SH-SY5Y (cell line): ENCODE data around the gene MGST3.

ENCODE experiments used
- GATA2 ChIP-seq: IDR thresholded peaks from 2 replicates; pipeline ENCODE4 v1.6.1; 2011; ENCODE audit warnings: mild to moderate bottlenecking, low read depth, low read length
- GATA3 ChIP-seq: IDR thresholded peaks from 2 replicates; pipeline ENCODE4 v1.6.1; 2011; ENCODE audit warnings: low read depth, mild to moderate bottlenecking, low read length, moderate library complexity

The MGST3 gene

DNA sequence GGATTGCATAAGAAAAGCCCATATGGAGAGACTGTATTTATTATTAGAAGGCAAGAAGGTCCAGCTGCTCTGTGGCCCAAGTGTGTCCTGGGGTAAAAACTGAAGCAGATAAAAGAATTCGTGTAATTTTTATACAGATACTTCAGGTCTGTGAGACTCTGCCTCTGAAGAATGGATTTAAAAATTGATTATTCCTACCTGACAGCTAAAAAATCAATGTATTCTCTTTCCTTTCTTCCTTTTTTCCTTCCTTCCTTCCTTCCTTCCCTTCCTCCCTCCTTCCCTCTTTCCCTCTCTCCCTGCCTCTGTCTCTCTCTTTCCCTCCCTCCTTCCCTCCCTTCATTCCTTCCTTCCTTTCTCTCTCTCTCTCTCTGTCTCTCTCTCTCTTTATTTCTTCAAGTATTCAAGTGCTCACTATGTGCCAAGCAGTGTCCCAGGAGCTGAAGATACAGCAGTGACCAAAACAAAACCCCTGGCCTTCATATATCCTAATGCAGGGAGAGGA lies 11.3 kb upstream of the MGST3 start:
- no peak for TF ChIP-seq GATA3
- TF ChIP-seq GATA2, result no peak

DNA sequence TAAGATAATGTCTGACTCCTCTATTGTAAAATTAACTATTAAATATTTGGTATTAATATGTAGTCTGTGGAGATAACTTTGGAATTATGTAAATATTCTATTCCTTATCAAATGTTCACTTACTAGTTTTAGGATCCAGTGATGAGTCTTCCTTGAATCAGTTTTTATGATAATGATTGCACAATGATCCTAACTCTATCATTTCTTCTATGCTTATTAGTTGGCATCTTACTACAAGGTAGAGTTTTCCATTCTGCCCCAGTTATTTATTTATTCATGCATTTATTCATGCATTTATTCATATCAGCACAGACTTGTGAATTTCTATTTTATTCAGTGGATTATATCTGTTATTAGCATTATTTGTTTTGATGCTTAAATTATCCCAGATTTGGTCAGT lies 7.4 kb upstream of the MGST3 start:
- TF ChIP-seq GATA2 (no peak), GATA3 (no peak)

DNA sequence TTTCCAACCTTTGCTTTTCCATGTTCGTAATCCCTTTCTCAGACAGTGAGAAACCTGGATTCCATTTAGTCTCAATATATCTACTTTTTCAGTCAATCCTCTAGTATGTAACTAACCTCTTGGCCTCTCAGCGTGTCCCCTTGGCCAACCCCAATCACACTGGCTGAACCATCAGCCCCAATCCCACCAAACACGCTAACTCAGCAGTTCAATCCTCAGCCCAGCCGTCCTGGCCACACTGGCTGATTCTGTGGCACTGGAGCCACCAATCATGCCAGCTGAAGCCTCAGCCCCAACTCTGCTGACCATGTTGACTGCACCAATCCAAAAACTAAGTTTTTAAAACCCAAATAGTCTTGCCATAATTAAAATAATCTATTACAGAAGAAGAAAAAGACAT lies 6.6 kb upstream of the MGST3 start:
- TF ChIP-seq GATA3, result no peak
- no peak for TF ChIP-seq GATA2

DNA sequence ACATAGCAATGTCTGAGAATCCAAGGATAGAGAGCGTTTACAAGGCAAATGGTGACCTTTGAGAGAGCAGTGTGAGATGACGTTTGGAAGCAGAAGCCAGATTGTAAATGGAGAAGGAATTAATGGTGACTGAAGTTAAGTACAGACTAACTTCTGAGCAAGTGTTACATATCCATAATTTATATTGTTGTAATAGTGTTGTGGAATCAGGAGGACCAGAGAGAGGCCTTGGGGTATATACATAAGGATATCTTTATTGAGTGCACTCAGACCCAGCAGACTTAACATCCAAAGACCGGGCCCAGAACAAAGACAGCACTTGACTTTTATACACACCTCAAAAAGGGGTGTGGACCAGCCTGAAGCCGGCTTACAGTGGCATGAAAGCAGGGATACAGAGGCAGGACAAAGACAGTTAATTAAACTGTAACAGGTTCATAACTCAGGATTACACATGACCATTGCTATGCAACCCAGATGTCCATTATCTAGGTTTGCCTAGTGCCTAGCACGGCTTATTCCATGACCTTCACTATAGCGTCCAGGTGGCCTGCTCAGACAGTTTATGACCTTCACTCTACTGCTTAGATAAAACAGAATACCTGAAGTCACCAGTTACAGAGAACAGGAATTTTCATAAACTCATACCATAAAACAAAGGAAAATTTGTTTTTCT lies 2.7 kb upstream of the MGST3 start:
- no peak for TF ChIP-seq GATA3

DNA sequence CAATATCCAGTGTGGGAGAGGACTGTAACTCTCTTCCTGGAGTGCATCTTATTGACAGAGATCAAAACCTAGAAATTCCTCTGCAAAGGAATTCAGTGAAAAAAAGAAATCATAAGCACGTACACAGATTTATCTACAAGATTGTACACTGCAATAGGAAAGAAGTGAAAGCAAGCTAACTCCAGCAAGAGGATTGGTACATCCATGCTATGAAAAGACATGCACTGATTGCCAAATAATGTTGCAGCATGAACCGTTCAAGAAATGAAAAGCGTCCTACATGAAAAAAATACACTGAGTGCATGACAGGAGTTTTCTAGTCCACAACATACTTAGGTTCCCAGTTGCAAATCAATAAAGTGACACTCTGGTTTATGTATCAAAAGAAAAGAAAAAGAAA lies 1.9 kb upstream of the MGST3 start:
- TF ChIP-seq GATA2 (no peak), GATA3 (no peak)

DNA sequence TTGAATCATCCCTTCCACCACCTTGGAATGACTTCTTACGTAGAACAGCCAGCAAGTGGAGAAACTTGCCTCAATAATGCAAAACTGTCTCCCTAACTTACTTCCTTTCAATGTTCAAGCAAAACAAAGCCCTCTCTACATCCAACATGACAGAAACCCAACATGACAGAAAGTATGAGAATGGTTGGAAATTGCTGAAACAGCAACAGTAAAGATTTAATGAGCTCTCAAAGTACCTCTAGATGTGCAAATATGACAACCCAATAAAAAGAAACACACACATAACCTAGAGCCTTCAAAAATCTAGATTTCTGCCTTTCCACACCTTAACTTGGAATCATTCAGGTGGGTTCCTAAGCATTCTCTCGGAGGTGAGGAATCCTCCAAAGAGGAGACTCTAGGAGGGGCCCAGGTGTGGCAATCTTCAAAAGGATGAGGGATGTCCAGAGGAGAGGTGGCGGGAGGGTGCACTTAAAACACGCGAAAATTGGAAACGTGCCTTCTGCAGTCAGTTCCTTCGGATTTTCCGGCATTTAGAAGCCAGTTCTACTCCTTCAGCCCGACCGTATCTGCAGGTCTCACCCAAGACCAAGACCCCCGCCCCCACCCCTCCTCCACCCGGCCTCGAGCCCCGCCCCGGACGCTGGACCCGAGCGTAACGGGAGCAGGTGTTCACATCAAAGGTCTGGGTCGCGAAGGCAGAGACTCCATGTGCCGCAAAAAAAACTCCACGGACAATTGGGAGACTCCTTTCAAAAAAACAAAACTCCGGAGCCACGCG lies 996 bp upstream of the MGST3 start:
- TF ChIP-seq GATA2, result no peak
- no peak for TF ChIP-seq GATA3

DNA sequence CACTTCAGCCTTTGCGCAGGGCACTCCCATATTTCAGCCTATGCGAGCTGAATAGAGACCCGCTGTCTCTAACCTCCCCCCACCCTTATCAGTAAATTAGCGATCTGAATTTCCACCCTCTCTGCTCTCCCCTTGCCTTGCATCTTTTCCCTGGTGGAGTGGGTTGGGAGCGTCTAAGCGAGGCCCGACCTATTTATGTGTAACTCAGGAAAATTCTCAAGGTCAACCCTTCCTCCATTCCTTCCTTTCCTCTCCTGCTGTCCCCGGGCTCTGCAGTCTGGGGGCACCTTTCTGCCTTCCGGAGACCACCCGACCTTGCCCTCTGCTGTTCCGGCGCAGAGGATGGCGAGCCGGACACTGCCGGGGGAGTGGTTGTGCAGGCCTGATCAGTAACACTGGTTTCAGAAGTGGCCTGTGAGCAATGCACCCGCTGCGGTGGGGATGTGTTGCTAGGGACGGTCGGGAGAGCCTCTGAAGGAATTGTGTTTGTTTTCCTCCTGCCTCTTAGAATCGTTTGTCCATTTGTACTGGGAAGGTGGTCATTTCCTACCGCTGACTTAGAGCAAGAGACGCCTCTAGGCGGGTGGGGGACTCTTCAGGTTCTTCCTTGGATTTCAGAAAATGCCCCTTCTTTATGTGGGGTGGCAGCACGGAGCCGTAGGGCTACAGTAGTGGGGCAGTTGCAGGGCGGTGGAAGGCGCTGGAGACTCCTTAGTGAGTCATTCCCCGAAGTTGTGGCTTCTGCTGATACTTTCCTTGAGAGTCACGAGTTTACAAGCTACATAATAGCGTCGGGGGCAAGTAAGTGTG lies 513 bp downstream of the MGST3 start:
- TF ChIP-seq GATA2 (peak; percentile 54), GATA3 (no peak)

DNA sequence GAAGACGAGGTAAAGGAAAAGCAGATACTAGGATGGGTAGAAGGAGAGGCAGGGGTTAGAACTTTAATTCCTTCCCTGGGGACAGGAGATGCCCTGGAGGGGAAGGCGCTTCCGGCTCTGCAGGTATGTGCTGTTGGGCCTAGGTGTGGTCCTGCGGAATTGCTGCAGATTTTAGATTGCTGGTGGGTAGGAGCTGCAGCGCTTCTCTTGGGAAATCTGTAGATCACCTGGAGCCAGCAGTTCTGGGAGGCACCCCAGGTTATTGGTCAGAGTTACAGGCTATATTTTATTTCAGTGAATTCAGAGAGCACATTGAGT lies 1.1 kb downstream of the MGST3 start:
- TF ChIP-seq GATA3 (no peak), GATA2 (no peak)

DNA sequence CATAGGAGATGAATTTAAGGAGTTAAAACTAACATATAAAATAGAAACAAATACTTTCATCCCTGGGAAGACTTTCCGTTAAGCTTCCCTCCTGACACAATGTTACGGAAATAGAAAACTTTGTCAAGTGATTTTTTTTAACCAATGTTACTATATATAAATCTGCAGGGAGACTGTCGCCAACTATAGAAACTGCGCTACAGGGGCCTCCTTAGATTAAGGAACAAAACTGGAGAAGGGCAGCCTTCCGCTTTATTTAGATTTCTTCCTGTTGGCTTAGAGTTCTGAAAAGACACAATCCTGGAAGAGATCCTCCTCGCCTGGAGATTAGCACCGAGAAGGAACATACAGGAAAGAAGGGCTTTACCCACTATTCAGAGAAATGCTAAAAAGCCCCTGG lies 1.5 kb downstream of the MGST3 start:
- no peak for TF ChIP-seq GATA2
- TF ChIP-seq GATA3, result no peak

DNA sequence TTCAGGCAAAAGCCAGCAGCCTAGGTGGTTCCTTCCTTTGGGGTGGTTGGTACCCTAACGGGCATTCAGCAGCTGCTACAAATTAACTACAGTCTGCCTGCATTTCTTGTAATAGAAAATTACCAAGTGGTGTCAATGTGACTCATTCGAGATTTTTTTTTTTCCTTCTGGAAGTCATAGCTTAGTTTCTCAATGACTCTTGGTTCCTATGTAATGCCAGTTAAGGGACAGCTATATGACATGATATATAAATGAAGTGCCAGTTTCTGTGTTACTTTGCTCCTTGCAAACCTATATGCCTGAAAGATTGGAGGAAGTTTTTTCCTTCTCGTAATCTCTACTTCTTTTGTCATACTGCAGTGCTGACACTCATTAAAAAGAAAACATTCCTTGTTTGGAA lies 2.6 kb downstream of the MGST3 start:
- TF ChIP-seq GATA2, result no peak
- no peak for TF ChIP-seq GATA3

DNA sequence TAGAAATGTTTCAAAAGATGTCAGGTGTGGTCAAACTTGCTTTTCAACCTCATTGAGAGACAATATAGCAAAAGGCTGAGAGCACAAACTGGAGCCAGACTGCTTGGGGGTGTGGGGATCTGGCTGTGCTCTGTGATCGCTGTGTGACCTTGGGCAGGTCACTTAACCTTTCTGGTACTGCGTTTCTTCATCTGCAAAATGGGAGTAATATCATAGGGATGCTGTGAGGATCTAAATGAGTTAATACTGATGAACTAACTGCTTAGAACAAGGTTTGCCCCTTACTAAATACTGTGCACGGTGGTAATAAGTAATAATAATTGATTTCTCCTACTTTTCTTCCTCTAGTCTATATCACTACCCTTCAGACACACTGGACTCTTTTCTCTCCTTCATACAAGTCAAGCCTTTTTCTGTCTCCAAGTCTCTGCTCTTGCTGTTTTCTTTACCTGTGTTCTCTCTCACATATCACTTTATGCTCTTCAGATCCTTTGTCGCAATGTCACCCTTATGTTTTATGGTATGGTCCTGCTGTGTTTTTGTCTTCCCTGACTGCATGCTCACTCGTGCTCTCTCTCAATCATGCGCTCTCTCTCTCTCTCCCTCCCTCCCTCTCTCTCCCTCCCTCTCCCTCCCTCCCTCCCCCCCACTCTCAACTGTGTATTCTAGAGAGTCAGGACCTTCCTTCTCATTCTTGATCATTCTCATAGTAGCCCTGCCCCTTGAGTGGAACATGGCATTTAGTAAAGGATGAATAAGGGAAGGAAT lies 3.3 kb downstream of the MGST3 start:
- TF ChIP-seq GATA3 (no peak), GATA2 (no peak)

DNA sequence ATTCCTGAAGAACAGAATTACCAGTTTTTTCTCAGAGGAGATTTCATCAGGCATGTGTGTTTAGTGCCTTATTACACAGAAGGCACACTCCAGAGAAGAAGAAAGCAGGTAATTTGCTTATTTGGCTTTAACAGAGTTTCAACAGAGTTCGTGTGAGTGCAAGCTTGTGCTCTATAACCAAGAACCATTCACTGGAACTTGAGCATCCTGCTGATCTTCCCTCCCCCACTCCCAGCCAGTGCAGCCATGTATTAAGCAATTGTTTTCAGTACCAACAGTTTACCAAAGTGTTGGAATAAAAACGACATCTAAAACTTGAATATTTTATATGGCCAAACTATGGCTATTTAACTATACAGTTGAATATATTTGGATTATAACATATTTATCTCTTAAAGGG lies 4.3 kb downstream of the MGST3 start:
- TF ChIP-seq GATA2 (no peak), GATA3 (no peak)

DNA sequence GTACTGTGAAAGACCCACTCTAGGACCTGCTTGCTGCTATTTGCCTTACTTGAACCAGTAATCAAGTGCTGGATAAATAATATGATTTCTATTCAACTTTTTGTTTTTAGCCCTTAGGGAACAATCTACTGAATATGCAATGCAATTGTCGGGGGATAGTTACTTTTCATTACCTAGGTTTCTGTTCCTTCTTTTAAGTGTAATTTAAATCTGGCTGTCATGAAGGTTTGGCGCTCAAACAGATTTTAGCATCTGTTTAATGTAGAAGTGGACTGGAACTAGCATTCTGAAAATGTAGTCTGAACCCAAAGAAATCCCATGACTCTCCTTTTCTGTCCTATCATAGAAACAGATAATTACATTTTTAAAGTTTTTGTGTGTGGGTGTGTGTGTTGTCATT lies 4.8 kb downstream of the MGST3 start:
- TF ChIP-seq GATA2 (no peak), GATA3 (no peak)

DNA sequence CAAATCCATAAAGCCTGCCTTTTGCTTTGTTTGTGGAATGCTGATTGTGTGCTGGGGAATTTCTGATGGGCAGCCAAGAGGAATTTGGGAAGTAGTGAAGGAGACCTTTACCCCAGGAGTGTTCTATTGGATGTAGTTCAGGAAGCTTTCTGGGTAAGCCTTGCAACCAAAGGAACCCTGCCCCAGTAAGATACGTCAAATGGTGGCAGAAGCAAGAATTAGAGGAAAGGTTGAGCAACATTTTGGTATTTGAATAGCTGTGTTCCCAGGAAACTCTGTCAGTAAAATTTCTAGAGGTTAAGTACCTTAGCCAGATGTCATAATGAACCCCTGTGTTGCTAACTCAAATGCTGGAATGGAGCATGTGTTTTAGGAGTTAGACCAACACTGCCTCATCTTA lies 6.4 kb downstream of the MGST3 start:
- TF ChIP-seq GATA3 (no peak), GATA2 (no peak)
